Measurements from ENCODE around the gene SNPH. TPM values are rescaled to one million over a fixed set of nuclear protein-coding genes. Genes with fewer than 3 reads are reported as not detected.

The SNPH gene
- total RNA-seq, 1 donor from 2014 or later, result 6.9 TPM

GRCh38 chr20:1320016-1320415, 53.9 kb downstream of the SNPH start:
- DNase-seq (ENCODE audit: low spot score), result no peak
- intact Hi-C loops (cut with DNase I), result no loop called here

- intact Hi-C loops (cut with DNase I), result no loop called here
- DNase-seq (ENCODE audit: low spot score), result peak; percentile 65
These were observed 55.0 kb downstream of the SNPH start for GRCh38 chr20:1320902-1321653.

GRCh38 chr20:1321654-1321939, 55.5 kb downstream of the SNPH start:
- intact Hi-C loops (cut with DNase I), result no loop called here
- DNase-seq (ENCODE audit: low spot score), result no peak

- intact Hi-C loops (cut with DNase I), result no loop called here
- DNase-seq (ENCODE audit: low spot score), result peak; percentile 77
These were observed 56.6 kb downstream of the SNPH start for GRCh38 chr20:1322511-1323245.

GRCh38 chr20:1323256-1323655, 57.2 kb downstream of the SNPH start:
- intact Hi-C loops (cut with DNase I), result no loop called here
- peak; percentile 53 for DNase-seq (ENCODE audit: low spot score)

GRCh38 chr20:1323830-1324597, 57.9 kb downstream of the SNPH start:
- intact Hi-C loops (cut with DNase I), result no loop called here
- peak; percentile 43 for DNase-seq (ENCODE audit: low spot score)

GRCh38 chr20:1324598-1325172, 58.6 kb downstream of the SNPH start:
- intact Hi-C loops (cut with DNase I), result loop anchor here (1.0 to 5.0 kb wide), 2 partner anchors 53 to 69 kb away; partner anchors contain the start of gene FKBP1A
- DNase-seq (ENCODE audit: low spot score), result peak; percentile 61

GRCh38 chr20:1325173-1326030, 59.3 kb downstream of the SNPH start:
- peak; percentile 98 for DNase-seq (ENCODE audit: low spot score)
- intact Hi-C loops (cut with DNase I), result loop anchor here (1.0 to 5.0 kb wide), 2 partner anchors 52 to 68 kb away; partner anchors contain the start of gene FKBP1A

- peak; percentile 64 for DNase-seq (ENCODE audit: low spot score)
- intact Hi-C loops (cut with DNase I), result loop anchor here (5.0 kb wide), 1 partner anchor 51 kb away; no protein-coding TSS in a partner anchor
These were observed 60.2 kb downstream of the SNPH start for GRCh38 chr20:1326031-1326930.

- intact Hi-C loops (cut with DNase I), result loop anchor here (5.0 kb wide), 1 partner anchor 50 kb away; no protein-coding TSS in a partner anchor
- no peak for DNase-seq (ENCODE audit: low spot score)
These were observed 61.2 kb downstream of the SNPH start for GRCh38 chr20:1327241-1327653.

GRCh38 chr20:1327827-1328679, 62.0 kb downstream of the SNPH start:
- intact Hi-C loops (cut with DNase I), result loop anchor here (5.0 kb wide), 1 partner anchor 49 kb away; no protein-coding TSS in a partner anchor
- no peak for DNase-seq (ENCODE audit: low spot score)

- intact Hi-C loops (cut with DNase I), result loop anchor here (5.0 kb wide), 1 partner anchor 48 kb away; no protein-coding TSS in a partner anchor
- DNase-seq (ENCODE audit: low spot score), result no peak
These were observed 62.7 kb downstream of the SNPH start, which contains the start of gene SDCBP2 for GRCh38 chr20:1328680-1329330. TSS of gene SDCBP2 (minus strand) at chr20:1329139. CDS start at chr20:1320416, 8,723 bp downstream.

GRCh38 chr20:1330075-1330830, 64.2 kb downstream of the SNPH start:
- DNase-seq (ENCODE audit: low spot score), result no peak
- intact Hi-C loops (cut with DNase I), result no loop called here

- intact Hi-C loops (cut with DNase I), result no loop called here
- DNase-seq (ENCODE audit: low spot score), result no peak
These were observed 65.0 kb downstream of the SNPH start for GRCh38 chr20:1331101-1331500.

- no peak for DNase-seq (ENCODE audit: low spot score)
- intact Hi-C loops (cut with DNase I), result no loop called here
These were observed 65.8 kb downstream of the SNPH start for GRCh38 chr20:1331801-1332453.
